AG09309 (cell line): ENCODE results near the gene RELA.
"Not testable (repeated sequence)": the region's sequence is repeated elsewhere in the genome, so short reads cannot be mapped to it uniquely, and the experiment has no call there.

Source experiments
- DNase-seq: peaks from one replicate; pipeline ENCODE4 v3.0.0-alpha.2; 2010; ENCODE audit warnings: low read depth
- H3K4me3 ChIP-seq: 2 replicates; pipeline ENCODE4 v1.5.1; 2011; ENCODE audit warnings: mild to moderate bottlenecking, low read depth, low read length, moderate library complexity; ENCODE audit not compliant: control insufficient read depth
- CTCF ChIP-seq: IDR thresholded peaks from 2 replicates; pipeline ENCODE4 v1.5.1; 2011; ENCODE audit warnings: mild to moderate bottlenecking, low read depth, low read length, inconsistent platforms; ENCODE audit not compliant: insufficient read depth, control insufficient read depth; ENCODE audit errors: missing control alignments

The RELA gene

GRCh38 chr11:65672982-65673381 lies 10.3 kb upstream of the RELA start:
- no peak for DNase-seq
- H3K4me3 ChIP-seq = no peak overlapping the region
- no peak for TF ChIP-seq CTCF

GRCh38 chr11:65672180-65672860 lies 9.6 kb upstream of the RELA start:
- no peak for DNase-seq
- no peak for TF ChIP-seq CTCF
- no peak overlapping the region for H3K4me3 ChIP-seq

GRCh38 chr11:65663639-65664200 lies 1.0 kb upstream of the RELA start:
- DNase-seq = peak; percentile 57
- H3K4me3 ChIP-seq = peak overlapping the region; percentile 65
- no peak for TF ChIP-seq CTCF

GRCh38 chr11:65662247-65662798 lies 393 bp downstream of the RELA start:
- TF ChIP-seq CTCF = no peak
- peak overlapping the region; percentile 65 for H3K4me3 ChIP-seq
- no peak for DNase-seq

DNA sequence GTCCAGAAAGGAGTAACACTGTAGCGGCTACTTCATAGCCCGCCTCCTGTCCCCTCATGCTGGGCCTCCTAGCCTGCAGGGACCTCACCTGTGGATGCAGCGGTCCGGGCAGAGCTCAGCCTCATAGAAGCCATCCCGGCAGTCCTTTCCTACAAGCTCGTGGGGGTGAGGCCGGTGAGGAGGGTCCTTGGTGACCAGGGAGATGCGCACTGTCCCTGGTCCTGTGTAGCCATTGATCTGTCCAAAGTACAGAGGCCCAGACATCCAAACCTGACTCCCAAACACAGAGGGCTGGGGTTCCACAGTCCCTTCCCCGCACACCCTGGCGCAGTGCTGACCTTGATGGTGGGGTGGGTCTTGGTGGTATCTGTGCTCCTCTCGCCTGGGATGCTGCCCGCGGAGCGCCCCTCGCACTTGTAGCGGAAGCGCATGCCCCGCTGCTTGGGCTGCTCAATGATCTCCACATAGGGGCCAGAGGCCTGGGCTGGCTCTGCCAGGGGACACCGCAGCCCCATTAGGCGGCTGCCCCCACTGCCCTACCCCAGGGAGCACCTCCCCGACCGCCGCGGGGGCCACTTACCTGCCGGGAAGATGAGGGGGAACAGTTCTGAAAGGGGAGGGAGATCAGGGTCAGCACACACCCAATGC lies 993 bp downstream of the RELA start:
- peak overlapping the region; percentile 65 for H3K4me3 ChIP-seq
- no peak for DNase-seq
- no peak for TF ChIP-seq CTCF

DNA sequence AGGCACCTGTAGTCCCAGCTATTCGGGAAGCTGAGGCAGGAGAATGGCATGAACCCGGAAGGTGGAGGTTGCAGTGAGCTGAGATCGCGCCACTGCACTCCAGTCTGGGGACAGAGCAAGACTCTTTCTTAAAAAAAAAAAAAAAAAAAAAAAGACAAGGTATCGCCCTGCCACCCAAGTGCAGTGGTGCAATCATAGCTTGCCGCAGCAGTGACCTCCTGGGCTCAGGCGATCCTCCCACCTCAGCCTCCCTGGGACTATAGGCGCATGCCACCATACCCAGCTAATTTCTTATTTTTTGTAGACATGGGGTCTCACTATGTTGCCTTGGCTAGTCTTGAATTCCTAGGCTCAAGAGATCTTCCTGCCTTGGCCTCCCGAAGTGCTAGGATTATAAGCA lies 1.8 kb downstream of the RELA start:
- H3K4me3 ChIP-seq, DNase-seq: not testable (repeated sequence)

DNA sequence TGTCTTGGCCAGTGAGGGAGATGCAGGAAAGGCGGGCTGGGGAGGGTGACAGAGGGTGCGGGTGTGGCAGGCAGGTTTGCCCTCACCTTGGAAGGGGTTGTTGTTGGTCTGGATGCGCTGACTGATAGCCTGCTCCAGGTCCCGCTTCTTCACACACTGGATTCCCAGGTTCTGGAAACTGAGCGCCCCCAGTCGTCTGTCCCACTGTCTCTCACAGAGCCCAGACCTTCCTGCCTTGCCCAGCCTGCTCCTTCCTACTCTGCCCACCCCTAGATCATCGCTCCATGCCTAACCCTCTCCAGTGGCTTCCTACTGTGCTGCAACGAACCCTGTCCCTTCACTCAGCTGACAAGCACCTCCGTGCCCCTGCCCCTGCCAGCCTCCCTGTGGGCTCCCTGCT lies 2.7 kb downstream of the RELA start:
- DNase-seq = no peak
- H3K4me3 ChIP-seq = no peak overlapping the region
- no peak for TF ChIP-seq CTCF
